NCI-H460 (cell line): ENCODE data around the gene CSTB. TPM values are rescaled to one million over a fixed set of nuclear protein-coding genes. Genes with fewer than 3 reads are reported as not detected.
"Not testable (repeated sequence)": the region's sequence is repeated elsewhere in the genome, so short reads cannot be mapped to it uniquely, and the experiment has no call there.

Source experiments
- DNase-seq: peaks from one replicate; pipeline ENCODE4 v3.0.0-alpha.2; 2016; ENCODE audit warnings: low read depth; ENCODE audit errors: extremely low read depth
- polyA plus RNA-seq: library from polyadenylated mRNA; depleted of rRNA; stranded (reverse); fragments of >200 nt; gene quantifications from 2 replicates; pipeline ENCODE4 v1.2.3, GENCODE V29; 2014; cell fraction: nucleus; rRNA removed
- total RNA-seq: library from RNA; depleted of rRNA; stranded (reverse); fragments of >200 nt; shearing (Covaris generic); gene quantifications from 2 replicates; pipeline ENCODE4 v1.2.3, GENCODE V29; 2014; rRNA removed

The CSTB gene
- 30.5 and 32.8 TPM in 2 replicates for total RNA-seq
- polyA plus RNA-seq, result 6.6 and 11.9 TPM in 2 replicates

DNA sequence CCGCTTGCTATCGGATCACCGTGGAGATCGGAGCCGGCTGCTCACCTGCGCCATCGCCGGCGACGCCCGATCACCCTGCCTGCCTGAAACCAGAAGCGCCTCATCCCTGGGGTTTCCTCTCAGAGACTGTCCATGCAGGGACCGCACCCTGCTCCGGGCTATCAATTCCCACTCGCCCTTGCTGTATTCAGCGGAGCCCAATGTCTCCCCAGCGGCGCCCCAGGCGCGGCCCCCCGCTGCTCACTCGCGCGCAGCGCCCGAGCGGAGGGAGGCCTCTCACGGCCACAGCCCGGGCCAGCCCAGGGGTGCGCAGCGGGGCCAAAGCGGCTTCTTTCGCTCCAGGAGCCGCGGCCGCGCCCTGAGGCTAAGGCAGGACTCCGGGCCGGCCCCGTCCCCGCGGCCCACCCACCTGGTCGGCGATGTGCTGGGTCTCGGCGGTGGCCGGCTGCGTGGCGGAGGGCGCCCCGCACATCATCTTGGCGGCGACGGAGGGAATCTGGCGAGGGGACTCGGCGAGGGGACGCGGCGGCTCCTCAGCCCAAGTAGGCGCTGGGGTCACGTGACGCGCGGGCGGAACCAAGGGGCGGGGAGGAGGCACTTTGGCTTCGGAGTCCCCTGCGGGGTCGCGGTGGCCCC, at the start of gene CSTB:
Gene CSTB (minus strand): TSS at position 514 of the 636 bp plus-strand sequence. CDS start 39 bp downstream, at position 475.
- DNase-seq, result no peak

- no peak for DNase-seq
Observed at GRCh38 chr21:43825242-43825935, 49.3 kb upstream of the CSTB start.

DNA sequence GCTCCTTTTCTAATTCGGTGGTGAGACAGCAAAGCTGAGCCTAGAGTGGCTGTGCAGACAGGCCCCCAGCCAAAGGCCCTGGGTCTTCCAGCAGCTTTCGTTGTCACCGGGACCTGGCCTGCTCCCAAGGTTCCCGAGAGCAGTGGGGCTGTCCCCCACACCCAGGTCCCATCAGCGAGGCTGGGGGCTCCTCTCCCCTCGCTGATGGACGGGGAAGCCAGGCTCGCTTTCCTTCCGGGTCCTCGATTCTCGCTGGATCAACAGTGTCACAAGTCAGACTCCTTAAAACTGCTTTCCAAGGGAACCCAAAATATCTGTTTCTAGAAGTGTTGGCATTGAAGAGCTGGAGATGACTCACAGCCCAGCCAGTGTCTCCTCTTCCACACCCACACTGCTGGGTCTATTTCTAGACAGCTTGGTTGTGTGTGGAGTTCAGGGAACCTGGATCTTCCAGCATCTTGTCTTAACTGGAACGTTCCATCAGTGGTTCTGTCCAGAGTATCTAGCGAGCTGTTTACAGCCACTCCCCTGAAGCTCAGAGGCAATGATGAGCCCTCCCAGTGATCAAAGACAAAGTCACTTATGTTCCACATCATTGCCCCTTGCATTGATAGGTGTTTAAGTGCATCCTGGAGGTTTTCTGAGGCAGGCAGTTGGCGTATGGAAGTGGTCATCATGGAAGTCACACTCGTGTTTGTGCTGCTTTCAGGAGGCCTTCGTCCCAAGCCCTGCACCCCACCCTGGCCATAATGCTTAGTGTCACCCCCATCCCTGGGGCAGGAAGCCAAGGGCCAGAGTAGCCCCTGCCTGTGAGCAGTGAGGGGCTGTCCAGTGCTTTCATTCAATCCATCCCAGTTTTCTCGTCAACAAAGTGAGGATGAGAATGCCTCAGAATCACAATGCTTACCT, 48.5 kb upstream of the CSTB start:
- DNase-seq, result no peak

DNA sequence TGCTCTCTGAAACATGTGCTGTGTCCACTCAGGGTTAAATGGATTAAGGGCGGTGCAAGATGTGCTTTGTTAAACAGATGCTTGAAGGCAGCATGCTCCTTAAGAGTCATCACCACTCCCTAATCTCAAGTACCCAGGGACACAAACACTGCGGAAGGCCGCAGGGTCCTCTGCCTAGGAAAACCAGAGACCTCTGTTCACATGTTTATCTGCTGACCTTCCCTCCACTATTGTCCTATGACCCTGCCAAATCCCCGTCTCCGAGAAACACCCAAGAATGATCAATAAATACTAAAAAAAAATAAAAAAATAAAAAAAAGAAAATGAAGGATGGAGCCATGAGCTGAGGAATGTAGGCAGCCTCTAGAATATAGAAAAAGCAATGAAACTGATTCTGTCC, 46.6 kb upstream of the CSTB start:
- not testable (repeated sequence) for DNase-seq

DNA sequence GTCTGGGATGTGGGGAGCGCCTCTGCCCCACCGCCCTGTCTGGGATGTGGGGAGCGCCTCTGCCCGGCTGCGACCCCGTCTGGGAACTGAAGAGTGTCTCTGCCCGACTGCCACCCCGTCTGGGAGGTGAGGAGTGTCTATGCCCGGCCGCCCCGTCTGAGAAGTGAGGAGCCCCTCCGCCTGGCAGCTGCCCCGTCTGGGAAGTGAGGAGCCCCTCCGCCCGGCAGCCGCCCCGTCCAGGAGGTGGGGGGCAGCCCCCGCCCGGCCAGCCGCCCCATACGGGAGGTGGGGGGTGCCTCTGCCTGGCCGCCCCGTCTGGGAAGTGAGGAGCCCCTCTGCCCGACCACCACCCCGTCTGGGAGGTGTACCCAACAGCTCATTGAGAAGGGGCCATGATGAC, 46.1 kb upstream of the CSTB start:
- DNase-seq, result not testable (repeated sequence)

- DNase-seq, result no peak
Observed at GRCh38 chr21:43820466-43820865, 44.4 kb upstream of the CSTB start.

GRCh38 chr21:43819511-43820405, 43.6 kb upstream of the CSTB start:
- no peak for DNase-seq

DNA sequence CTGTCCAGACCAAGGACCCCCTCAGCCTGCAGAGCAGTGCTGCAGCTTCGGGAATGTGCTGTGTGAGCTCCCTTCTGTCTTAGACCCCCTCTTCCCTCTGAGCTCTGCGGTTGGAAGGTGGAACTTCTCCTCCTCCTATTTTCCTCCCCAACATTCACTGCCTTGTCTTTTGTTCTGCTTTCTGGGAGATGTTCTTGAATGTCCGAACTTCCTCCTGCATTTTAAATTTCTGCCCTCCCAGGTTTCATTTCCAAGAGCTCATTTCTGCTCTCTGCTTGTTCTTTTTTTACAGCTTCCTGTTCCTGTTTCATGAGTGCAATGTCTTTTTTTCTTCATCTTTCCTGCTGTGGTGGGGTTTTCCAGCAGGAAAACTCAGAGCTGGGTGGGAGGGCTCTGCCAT, 42.6 kb upstream of the CSTB start:
- no peak for DNase-seq

DNA sequence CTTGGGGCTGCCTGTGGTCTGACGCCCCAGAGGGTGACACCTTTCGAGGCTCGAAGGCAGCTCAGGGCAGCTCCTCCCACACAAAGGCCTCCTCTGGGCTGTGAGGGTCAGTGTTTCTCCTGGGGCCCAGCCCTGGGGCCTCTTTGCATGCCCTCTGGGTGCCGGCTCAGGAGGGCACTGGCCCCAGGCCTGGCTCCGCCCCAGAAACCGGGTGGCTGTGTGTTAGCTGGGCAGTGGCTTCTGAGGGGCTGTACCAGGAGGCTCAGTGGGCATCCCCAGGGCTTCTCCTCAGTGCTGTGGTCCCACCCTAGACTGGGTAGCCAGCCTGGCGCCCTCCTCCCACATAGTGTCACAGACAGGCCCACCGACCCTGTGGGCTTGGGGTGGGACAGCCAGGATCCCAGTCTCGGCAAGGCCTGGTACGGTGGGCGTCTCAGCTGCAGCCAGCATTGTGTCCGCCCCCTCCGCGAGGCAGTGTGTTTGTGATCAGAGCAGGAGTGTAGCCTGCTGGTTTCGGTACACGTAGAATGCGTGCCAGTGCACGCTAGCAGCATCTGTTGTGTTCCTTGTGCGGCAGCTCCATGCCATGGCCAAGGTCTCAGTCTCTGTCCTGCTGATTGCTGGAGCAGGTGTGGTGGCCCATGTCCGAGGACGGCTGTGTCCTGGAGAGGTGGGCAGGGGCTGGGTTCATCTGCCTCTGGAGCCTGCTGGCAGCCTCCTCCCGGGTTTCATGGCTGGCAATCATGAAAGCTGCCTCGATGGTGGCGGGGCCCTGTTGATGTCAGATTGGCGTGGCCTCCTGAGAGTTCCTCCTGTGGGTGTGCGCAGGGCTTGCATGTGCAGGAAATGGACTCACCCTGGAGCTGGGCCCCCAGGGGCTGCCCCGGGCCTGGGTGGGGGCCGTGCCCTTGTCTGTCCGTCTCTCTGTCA, 41.3 kb upstream of the CSTB start:
- DNase-seq, result no peak

DNA sequence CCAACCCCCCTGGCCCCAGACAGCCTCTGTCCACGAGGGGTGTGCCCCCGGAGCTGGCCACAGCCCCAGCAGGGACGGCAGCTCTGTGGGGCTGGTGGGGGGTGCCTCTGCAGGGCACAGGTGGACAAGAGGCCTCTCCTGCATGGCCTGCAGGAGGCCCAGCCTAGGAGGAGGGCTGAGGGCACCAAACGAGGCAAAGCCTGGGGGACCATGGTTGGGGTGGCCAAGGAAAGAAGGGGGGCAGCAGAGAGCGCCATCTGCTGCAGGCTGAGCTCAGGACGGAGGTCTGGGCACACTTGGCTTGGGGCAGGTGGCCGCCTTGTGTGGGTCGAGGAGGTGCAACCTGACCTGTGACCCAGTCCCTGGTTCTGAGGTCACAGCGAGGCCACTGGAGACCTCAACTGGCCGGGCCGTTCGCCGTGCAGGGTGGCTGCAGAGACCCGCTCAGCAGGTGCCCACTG, 40.5 kb upstream of the CSTB start:
- DNase-seq, result no peak

DNA sequence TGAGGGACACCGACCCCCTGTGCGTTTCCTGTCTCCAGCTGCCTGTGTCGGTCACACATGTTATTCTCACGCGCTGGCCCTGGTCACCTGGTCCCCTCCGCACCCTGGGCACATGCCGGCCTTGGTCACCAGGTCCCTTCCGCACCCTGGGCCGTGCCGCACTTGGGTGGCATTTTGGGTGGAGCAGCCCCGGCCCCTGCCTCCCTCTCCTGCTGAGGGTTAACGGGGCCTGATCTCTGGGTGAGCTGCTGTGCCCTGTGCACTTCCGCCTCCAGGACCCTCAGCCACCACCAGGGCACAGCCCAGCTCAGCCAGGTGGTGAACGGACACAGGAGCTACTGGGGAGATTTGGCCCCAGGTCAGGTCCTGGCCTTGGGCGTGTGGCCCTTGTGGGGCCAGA, 39.9 kb upstream of the CSTB start:
- no peak for DNase-seq

GRCh38 chr21:43815107-43815613, 39.1 kb upstream of the CSTB start:
- no peak for DNase-seq

DNA sequence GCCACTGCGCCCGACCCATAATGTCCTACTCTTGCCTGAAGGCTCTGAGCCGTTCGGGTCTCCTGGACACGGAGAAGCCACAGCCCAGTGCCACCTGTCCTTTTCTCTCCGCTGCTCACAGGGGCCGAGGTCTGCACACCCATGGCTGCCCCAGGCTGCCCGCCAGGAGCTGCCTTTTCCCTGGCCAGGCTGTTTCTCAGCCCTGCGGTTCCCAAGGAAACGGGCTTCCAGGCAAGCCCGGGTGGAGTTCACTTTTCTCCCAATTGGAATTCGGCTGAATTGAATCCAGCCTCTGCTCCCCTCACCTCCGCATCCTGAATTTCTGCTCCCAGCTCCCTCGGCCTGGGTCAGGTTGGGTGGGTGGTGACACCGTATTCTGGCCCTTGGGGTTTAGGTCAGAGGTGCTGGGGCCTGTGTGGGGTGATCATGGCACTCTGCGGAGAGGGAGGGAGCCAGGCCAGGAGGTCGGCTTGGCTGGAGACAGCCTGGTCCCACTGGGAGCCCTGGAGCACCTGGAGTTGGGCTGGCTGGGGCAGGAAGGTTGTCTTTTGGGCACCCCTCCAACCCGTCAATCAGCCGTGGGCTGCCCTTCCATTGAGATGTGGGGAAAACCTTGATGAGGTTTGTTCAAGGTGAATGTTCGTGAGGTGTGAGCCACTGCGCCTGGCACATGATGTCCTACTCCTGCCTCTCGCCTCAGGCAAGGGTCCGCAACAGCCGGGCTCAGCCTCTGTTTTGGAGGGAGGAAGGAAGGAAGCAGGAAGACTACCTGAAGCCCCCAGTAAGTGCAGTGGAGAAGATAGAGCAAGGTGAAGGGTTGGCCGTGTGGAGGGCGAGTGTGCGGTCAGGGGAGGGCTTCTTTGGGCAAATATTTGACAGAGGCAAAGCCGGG, 38.4 kb upstream of the CSTB start:
- no peak for DNase-seq

DNA sequence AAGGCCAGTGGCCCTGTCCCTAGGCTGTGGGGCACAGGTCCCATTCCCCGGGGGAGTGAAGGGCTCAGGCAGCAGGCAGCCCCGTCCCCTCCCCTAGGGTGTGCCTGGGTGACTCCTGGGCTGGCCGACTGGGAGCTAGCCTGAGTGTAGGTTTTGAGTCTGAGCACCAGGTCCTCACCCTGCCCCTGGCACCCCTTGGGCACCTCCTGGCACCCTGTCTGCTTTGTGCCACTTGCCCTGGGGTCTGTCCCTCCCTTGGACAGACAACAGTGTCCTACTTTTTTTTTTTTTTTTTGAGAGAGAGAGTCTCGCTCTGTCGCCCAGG, 37.5 kb upstream of the CSTB start:
- DNase-seq, result no peak

DNA sequence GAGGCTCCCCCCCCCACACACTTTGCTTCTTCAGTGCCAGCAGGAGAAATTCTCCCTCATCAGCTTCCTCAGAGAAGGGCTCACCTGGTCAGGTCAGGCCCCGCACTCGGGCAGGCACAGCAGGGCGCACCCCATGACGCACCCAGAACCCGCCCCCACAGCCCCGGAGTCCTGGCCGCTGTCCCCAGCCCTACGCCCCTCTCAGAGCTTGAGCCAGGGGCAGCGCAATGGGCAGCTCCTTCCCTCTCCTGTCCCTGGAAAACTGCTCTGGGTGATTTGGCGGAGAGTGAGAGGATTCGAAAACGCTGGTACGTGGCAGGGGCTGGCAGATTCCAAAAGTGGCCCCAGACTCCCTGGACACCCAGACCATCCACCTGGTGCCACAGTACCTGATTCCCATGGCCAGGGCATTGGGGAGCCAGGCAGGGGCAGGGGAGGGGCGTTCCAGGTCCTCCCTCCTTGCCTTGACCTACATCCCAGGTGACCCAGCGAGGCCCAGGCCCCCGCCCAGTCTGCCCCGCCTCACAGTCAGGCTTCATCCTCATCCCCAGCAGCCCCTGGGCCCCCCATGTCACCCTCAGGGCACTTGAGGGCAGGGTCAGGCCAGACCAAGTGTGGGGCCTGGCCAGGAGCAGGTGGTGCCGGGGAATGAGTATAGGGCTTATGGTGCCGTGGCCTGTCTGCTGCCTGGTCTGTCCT, 37.0 kb upstream of the CSTB start:
- DNase-seq, result no peak

GRCh38 chr21:43812139-43812821, 36.2 kb upstream of the CSTB start:
- peak; percentile 20 for DNase-seq
